ENCODE data around the gene OSBPL7. TPM values are rescaled to one million over a fixed set of nuclear protein-coding genes. Genes with fewer than 3 reads are reported as not detected.

Gene OSBPL7
- polyA plus RNA-seq: 0.67 and 0.90 TPM in 2 replicates

GRCh38 chr17:47821424-47822391 lies at the start of gene OSBPL7:
Gene OSBPL7 (minus strand): TSS chr17:47821794. CDS start chr17:47820278, 1,516 bp downstream.

GRCh38 chr17:47850692-47851573 lies 29.3 kb upstream of the OSBPL7 start, which contains the start of gene SP6:
Gene SP6 (minus strand): TSS chr17:47851163. CDS start chr17:47848429, 2,734 bp downstream.

GRCh38 chr17:47840742-47841487 lies 19.3 kb upstream of the OSBPL7 start, which contains the start of gene SCRN2:
Gene SCRN2 (minus strand): TSS chr17:47841273. CDS start chr17:47840843, 430 bp downstream.

GRCh38 chr17:47831003-47831933 lies 9.7 kb upstream of the OSBPL7 start, which contains the start of the genes LRRC46 and MRPL10:
Gene LRRC46 (plus strand): TSS chr17:47831670. CDS start chr17:47831990, 320 bp downstream.
Gene MRPL10 (minus strand): TSS chr17:47831541. CDS start chr17:47831511, 30 bp downstream.

Other genes starting within 250 kb of the OSBPL7 start
- 79.4 and 84.5 TPM in 2 replicates for gene KPNB1, start 171.9 kb downstream of the OSBPL7 start, polyA plus RNA-seq
- gene TBKBP1, start 127.6 kb downstream of the OSBPL7 start, polyA plus RNA-seq: 2.1 TPM in 1 of 2 replicates, not detected in the other
- gene TBX21, start 88.6 kb downstream of the OSBPL7 start, polyA plus RNA-seq: not detected in 2 replicates
- gene MRPL10, start 9.7 kb upstream of the OSBPL7 start, polyA plus RNA-seq: 21.8 and 31.4 TPM in 2 replicates
- 6.0 TPM in 1 of 2 replicates, not detected in the other for gene LRRC46, start 9.9 kb upstream of the OSBPL7 start, polyA plus RNA-seq
- gene SCRN2, start 19.5 kb upstream of the OSBPL7 start, polyA plus RNA-seq: 0.58 and 1.3 TPM in 2 replicates
- not detected in 2 replicates for gene SP6, start 29.4 kb upstream of the OSBPL7 start, polyA plus RNA-seq
- gene SP2, start 74.4 kb upstream of the OSBPL7 start, polyA plus RNA-seq: 2.1 and 3.0 TPM in 2 replicates
- 14.7 and 43.6 TPM in 2 replicates for gene PNPO, start 119.8 kb upstream of the OSBPL7 start, polyA plus RNA-seq
- gene PRR15L, start 136.1 kb upstream of the OSBPL7 start, polyA plus RNA-seq: not detected in 2 replicates
- 26.8 and 49.8 TPM in 2 replicates for gene CDK5RAP3, start 149.3 kb upstream of the OSBPL7 start, polyA plus RNA-seq
- gene COPZ2, start 216.0 kb upstream of the OSBPL7 start, polyA plus RNA-seq: 3.9 TPM in 1 of 2 replicates, not detected in the other
- 24.4 and 28.8 TPM in 2 replicates for gene NFE2L1, start 226.6 kb upstream of the OSBPL7 start, polyA plus RNA-seq